Measurements from ENCODE around the gene TNKS1BP1. TPM values are rescaled to one million over a fixed set of nuclear protein-coding genes. Genes with fewer than 3 reads are reported as not detected.

Gene TNKS1BP1, protein sequence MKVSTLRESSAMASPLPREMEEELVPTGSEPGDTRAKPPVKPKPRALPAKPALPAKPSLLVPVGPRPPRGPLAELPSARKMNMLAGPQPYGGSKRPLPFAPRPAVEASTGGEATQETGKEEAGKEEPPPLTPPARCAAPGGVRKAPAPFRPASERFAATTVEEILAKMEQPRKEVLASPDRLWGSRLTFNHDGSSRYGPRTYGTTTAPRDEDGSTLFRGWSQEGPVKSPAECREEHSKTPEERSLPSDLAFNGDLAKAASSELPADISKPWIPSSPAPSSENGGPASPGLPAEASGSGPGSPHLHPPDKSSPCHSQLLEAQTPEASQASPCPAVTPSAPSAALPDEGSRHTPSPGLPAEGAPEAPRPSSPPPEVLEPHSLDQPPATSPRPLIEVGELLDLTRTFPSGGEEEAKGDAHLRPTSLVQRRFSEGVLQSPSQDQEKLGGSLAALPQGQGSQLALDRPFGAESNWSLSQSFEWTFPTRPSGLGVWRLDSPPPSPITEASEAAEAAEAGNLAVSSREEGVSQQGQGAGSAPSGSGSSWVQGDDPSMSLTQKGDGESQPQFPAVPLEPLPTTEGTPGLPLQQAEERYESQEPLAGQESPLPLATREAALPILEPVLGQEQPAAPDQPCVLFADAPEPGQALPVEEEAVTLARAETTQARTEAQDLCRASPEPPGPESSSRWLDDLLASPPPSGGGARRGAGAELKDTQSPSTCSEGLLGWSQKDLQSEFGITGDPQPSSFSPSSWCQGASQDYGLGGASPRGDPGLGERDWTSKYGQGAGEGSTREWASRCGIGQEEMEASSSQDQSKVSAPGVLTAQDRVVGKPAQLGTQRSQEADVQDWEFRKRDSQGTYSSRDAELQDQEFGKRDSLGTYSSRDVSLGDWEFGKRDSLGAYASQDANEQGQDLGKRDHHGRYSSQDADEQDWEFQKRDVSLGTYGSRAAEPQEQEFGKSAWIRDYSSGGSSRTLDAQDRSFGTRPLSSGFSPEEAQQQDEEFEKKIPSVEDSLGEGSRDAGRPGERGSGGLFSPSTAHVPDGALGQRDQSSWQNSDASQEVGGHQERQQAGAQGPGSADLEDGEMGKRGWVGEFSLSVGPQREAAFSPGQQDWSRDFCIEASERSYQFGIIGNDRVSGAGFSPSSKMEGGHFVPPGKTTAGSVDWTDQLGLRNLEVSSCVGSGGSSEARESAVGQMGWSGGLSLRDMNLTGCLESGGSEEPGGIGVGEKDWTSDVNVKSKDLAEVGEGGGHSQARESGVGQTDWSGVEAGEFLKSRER (N-terminal part only)
- polyA plus RNA-seq (2013, experiment 1 of 2) = 77.7 TPM
- polyA plus RNA-seq (2013, experiment 2 of 2) = 73.2 TPM

DNA sequence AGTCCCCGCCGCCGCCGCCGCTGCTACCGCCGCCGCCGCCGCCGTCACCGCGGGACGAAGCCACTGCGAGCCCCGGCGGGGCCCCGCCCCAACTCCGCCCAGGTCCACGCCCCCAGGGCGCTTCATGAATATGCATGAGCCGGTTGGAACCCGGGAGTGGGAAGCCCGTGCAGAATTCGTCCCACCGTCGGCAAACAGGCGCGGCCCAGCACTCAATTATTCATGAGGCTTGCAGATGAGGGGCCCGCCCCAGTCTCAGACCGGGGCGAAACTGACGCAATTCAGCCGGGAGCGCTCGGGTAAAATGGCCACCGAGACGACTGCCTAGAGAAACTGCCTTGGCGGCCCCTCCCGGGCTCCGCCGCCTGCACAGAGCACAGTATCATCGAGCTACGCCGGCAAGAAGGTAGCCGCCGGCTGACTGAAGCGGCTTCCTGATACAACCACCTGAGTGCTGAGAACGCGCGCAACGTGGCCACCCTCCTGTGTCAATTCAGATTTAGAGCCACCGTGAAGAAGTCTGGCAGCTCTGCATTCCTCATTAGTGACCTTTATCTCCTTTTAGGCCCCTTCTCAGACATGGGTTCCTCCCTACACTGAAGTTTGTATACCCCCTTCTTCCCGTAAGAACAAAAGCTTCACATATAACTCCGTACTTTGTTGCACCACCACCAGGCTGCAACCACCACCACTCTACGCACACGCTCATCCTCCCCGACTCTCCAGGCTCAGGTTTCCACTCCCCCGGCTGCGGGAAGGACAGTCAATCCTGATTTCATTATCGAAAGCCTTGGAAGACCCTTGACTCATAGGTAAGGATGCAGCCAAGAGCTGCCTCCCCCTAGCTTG is at the start of gene TNKS1BP1:
TNKS1BP1 (minus strand) TSS at position 67 of the 849 bp plus-strand sequence. CDS start 3,067 bp downstream, outside the sequence.
- Histone ChIP-seq H3K23ac (ENCODE audit: low read depth, low read length, poor library complexity) (peak within 1 kb of the TSS; percentile 68), H3K9me3 (replicated peaks in 1 of 2; ENCODE audit: control insufficient read depth in 2 of 2, insufficient read depth in 1 of 2, low read depth in 1 of 2, low read length in 2 of 2) (peaks cover 0 to 1% of the 10 kb centered on the region in 2 donors), H4K8ac (ENCODE audit: low read depth, low read length) (no peak within 1 kb of the TSS), H2BK120ac (ENCODE audit: low read depth, low read length) (peak within 1 kb of the TSS; percentile 36), H4K91ac (ENCODE audit: low read depth, low read length, poor library complexity) (no peak within 1 kb of the TSS), H3K27ac (replicated peaks; ENCODE audit: low read length) (peak within 1 kb of the TSS; percentile 97), H3K4ac (ENCODE audit: low read length) (no peak within 1 kb of the TSS), H3K14ac (ENCODE audit: low read length) (peak within 1 kb of the TSS; percentile 73), H3K4me1 (ENCODE audit: control insufficient read depth in 2 of 2, insufficient read depth in 1 of 2, low read depth in 1 of 2, low read length in 2 of 2) (peaks cover 21 to 30% of the 10 kb centered on the region in 2 donors), H2BK12ac (ENCODE audit: low read length) (peak within 1 kb of the TSS; percentile 75), H3K36me3 (replicated peaks in 1 of 2; ENCODE audit: control insufficient read depth in 2 of 2, insufficient read depth in 2 of 2, low read length in 2 of 2) (peaks cover 49 to 63% of the 10 kb centered on the region in 2 donors), H2AK5ac (ENCODE audit: low read depth, low read length) (peak within 1 kb of the TSS; percentile 96), H3K18ac (ENCODE audit: low read length) (peak within 1 kb of the TSS; percentile 99), H3K9ac (ENCODE audit: low read depth, low read length, poor library complexity) (peak within 1 kb of the TSS; percentile 89), H3K4me2 (ENCODE audit: insufficient read depth, low read length, poor library complexity, severe bottlenecking) (peak within 1 kb of the TSS; percentile 93), H3K4me3 (ENCODE audit: low read length in 2 of 2) (peak within 1 kb of the TSS; percentile 72 to 90), H2BK15ac (ENCODE audit: low read length) (no peak within 1 kb of the TSS), H2AFZ (ENCODE audit: low read length) (peak within 1 kb of the TSS; percentile 84), H3K79me1 (ENCODE audit: low read depth, low read length) (peaks cover 14% of the 10 kb centered on the region), H3K27me3 (ENCODE audit: control insufficient read depth in 3 of 3, insufficient read depth in 3 of 3, low read depth in 1 of 3, low read length in 3 of 3) (no peaks in the 10 kb centered on the region), H2BK5ac (ENCODE audit: low read length) (peak within 1 kb of the TSS; percentile 90)
- DNase-seq (ENCODE audit: low spot score) = peak; percentile 96
- no CpG with 5 or more reads among the region's 61 CpGs for WGBS, 2 donors (ENCODE audit: extremely low coverage in 2 of 2, insufficient read length in 2 of 2, insufficient replicate concordance in 1 of 2)

DNA sequence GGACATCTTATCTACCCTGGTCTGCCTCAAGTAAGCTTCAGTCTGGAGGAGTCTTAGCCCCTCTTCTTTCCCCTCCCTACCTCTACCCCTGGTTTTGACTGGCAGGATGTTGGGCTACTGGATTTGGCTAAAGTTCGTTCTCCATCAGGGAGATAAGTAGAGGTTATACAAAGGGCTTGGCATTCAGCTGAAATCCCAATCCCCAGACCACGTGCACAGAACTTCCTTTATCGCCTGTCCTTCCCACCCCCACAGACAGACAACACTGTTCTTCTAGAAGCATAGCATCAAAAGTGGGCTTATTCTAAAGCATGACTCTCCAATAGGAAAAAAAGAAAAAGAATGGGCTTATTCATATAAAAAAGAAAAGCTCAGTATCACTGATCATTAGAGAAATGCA is 48.4 kb upstream of the TNKS1BP1 start:
- H4K8ac ChIP-seq (ENCODE audit: low read depth, low read length) = no peak overlapping the region
- H3K9ac ChIP-seq (ENCODE audit: low read depth, low read length, poor library complexity) = peak overlapping the region; percentile 12
- H3K14ac ChIP-seq (ENCODE audit: low read length) = no peak overlapping the region
- no peaks in the 10 kb centered on the region for H3K4me1 ChIP-seq (ENCODE audit: control insufficient read depth in 2 of 2, insufficient read depth in 1 of 2, low read depth in 1 of 2, low read length in 2 of 2)
- peaks cover 0 to 24% (median 0%) of the 10 kb centered on the region in 3 experiments for H3K27me3 ChIP-seq (ENCODE audit: control insufficient read depth in 3 of 3, insufficient read depth in 3 of 3, low read depth in 1 of 3, low read length in 3 of 3)
- no peak overlapping the region for H3K4ac ChIP-seq (ENCODE audit: low read length)
- no peak overlapping the region for H3K4me2 ChIP-seq (ENCODE audit: insufficient read depth, low read length, poor library complexity, severe bottlenecking)
- H2BK15ac ChIP-seq (ENCODE audit: low read length) = no peak overlapping the region
- H3K4me3 ChIP-seq (ENCODE audit: low read length in 2 of 2) = no peak overlapping the region
- H2AFZ ChIP-seq (ENCODE audit: low read length) = no peak overlapping the region
- H2BK5ac ChIP-seq (ENCODE audit: low read length) = no peak overlapping the region
- no peak overlapping the region for H3K27ac ChIP-seq (replicated peaks; ENCODE audit: low read length)
- no peaks in the 10 kb centered on the region for H3K36me3 ChIP-seq (replicated peaks in 1 of 2; ENCODE audit: control insufficient read depth in 2 of 2, insufficient read depth in 2 of 2, low read length in 2 of 2)
- no peaks in the 10 kb centered on the region for H3K79me1 ChIP-seq (ENCODE audit: low read depth, low read length)
- no peak for DNase-seq (ENCODE audit: low spot score)
- no peak overlapping the region for H4K91ac ChIP-seq (ENCODE audit: low read depth, low read length, poor library complexity)
- no peak overlapping the region for H2BK12ac ChIP-seq (ENCODE audit: low read length)
- no CpG with 5 or more reads among the region's 3 CpGs for WGBS, 2 donors (ENCODE audit: extremely low coverage in 2 of 2, insufficient read length in 2 of 2, insufficient replicate concordance in 1 of 2)
- no peaks in the 10 kb centered on the region for H3K9me3 ChIP-seq (replicated peaks in 1 of 2; ENCODE audit: control insufficient read depth in 2 of 2, insufficient read depth in 1 of 2, low read depth in 1 of 2, low read length in 2 of 2)
- H3K23ac ChIP-seq (ENCODE audit: low read depth, low read length, poor library complexity) = no peak overlapping the region
- no peak overlapping the region for H3K18ac ChIP-seq (ENCODE audit: low read length)
- H2BK120ac ChIP-seq (ENCODE audit: low read depth, low read length) = no peak overlapping the region
- no peak overlapping the region for H2AK5ac ChIP-seq (ENCODE audit: low read depth, low read length)

- Histone ChIP-seq H3K4me2 (ENCODE audit: insufficient read depth, low read length, poor library complexity, severe bottlenecking) (no peak overlapping the region), H2AFZ (ENCODE audit: low read length) (no peak overlapping the region), H2BK15ac (ENCODE audit: low read length) (no peak overlapping the region), H3K14ac (ENCODE audit: low read length) (no peak overlapping the region), H2BK5ac (ENCODE audit: low read length) (no peak overlapping the region), H4K91ac (ENCODE audit: low read depth, low read length, poor library complexity) (no peak overlapping the region), H4K8ac (ENCODE audit: low read depth, low read length) (no peak overlapping the region), H3K9ac (ENCODE audit: low read depth, low read length, poor library complexity) (no peak overlapping the region), H3K4me1 (ENCODE audit: control insufficient read depth in 2 of 2, insufficient read depth in 1 of 2, low read depth in 1 of 2, low read length in 2 of 2) (peaks cover 0 to 3% of the 10 kb centered on the region in 2 donors), H2BK120ac (ENCODE audit: low read depth, low read length) (no peak overlapping the region), H3K4ac (ENCODE audit: low read length) (no peak overlapping the region), H2BK12ac (ENCODE audit: low read length) (no peak overlapping the region), H2AK5ac (ENCODE audit: low read depth, low read length) (no peak overlapping the region), H3K18ac (ENCODE audit: low read length) (no peak overlapping the region), H3K27me3 (ENCODE audit: control insufficient read depth in 3 of 3, insufficient read depth in 3 of 3, low read depth in 1 of 3, low read length in 3 of 3) (peaks cover 0 to 23% (median 0%) of the 10 kb centered on the region in 3 experiments), H3K9me3 (replicated peaks in 1 of 2; ENCODE audit: control insufficient read depth in 2 of 2, insufficient read depth in 1 of 2, low read depth in 1 of 2, low read length in 2 of 2) (no peaks in the 10 kb centered on the region), H3K36me3 (replicated peaks in 1 of 2; ENCODE audit: control insufficient read depth in 2 of 2, insufficient read depth in 2 of 2, low read length in 2 of 2) (no peaks in the 10 kb centered on the region), H3K27ac (replicated peaks; ENCODE audit: low read length) (no peak overlapping the region), H3K23ac (ENCODE audit: low read depth, low read length, poor library complexity) (no peak overlapping the region), H3K4me3 (ENCODE audit: low read length in 2 of 2) (no peak overlapping the region), H3K79me1 (ENCODE audit: low read depth, low read length) (no peaks in the 10 kb centered on the region)
- DNase-seq (ENCODE audit: low spot score) = no peak
These were observed 46.2 kb upstream of the TNKS1BP1 start for GRCh38 chr11:57370941-57371340.
